ENCODE data around the gene CHKB.

GRCh38 chr22:50587407-50587806 is 4.8 kb upstream of the CHKB start:
- TF ChIP-seq NFRKB (IDR thresholded peaks at IDR 0.05) = no peak
- TF ChIP-seq SUZ12 (IDR thresholded peaks at IDR 0.05) = no peak
- no peak for TF ChIP-seq ELF4 (IDR thresholded peaks at IDR 0.05)
- no peak for TF ChIP-seq PKNOX1 (IDR thresholded peaks at IDR 0.05)
- no peak for TF ChIP-seq HDGF (IDR thresholded peaks at IDR 0.05; ENCODE audit: borderline replicate concordance)
- TF ChIP-seq BHLHE40 (IDR thresholded peaks at IDR 0.05; ENCODE audit: borderline replicate concordance) = no peak

Data from HEK293T (cell line).